Fibroblast of peridontal ligament (primary cell): Measurements from ENCODE around the gene IFT27.
"Not testable (repeated sequence)": the region's sequence is repeated elsewhere in the genome, so short reads cannot be mapped to it uniquely, and the experiment has no call there.

Experiments used
- DNase-seq: peaks from one replicate; pipeline ENCODE4 v3.0.0-alpha.2; 2010; ENCODE audit errors: extremely low read depth

The IFT27 gene

GRCh38 chr22:36743591-36744412, 32.1 kb downstream of the IFT27 start:
- no peak for DNase-seq

DNA sequence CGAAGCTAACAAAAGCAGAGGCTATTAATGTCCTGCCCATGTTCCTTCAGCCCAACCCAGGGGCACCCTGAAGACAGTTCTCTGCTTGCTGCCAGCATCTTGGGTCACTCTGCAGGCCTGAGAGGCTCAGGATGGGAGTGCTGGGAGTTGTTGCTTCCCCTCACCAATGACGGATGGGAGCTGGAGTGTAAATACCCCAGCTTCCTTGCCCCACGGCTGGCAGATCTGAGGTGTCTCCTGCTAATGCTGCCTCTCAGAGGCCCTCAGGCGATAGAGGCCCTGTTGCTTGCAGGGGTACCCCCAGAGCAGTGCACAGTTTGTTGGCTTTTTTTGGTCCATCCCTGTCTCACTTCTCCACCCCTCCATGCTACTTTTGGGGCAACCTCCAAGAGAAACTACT, 32.9 kb downstream of the IFT27 start:
- no peak for DNase-seq

GRCh38 chr22:36741968-36742367, 34.0 kb downstream of the IFT27 start:
- DNase-seq = no peak

- peak; percentile 2 for DNase-seq
These were observed 34.6 kb downstream of the IFT27 start for GRCh38 chr22:36741204-36741793.

- no peak for DNase-seq
These were observed 35.2 kb downstream of the IFT27 start for GRCh38 chr22:36740716-36741115.

DNA sequence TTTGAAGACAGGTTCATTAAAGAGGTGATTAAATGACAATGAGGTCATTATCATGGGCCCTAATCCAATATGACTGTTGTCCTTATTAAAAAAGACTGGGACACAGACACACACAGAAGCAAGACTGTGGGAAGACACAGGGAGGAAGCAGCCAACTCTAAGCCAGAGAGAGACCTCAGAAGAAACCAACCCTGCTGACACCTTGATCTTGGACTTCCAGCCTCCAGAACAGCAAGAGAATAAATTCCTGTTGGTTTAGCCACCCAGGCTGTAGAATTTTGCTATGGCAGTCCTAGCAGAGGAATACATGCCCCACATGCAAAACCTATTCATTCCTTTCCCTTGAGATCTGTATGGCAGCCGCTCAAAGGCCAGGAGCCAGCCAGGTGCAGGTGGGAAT, 36.7 kb downstream of the IFT27 start:
- DNase-seq = no peak

DNA sequence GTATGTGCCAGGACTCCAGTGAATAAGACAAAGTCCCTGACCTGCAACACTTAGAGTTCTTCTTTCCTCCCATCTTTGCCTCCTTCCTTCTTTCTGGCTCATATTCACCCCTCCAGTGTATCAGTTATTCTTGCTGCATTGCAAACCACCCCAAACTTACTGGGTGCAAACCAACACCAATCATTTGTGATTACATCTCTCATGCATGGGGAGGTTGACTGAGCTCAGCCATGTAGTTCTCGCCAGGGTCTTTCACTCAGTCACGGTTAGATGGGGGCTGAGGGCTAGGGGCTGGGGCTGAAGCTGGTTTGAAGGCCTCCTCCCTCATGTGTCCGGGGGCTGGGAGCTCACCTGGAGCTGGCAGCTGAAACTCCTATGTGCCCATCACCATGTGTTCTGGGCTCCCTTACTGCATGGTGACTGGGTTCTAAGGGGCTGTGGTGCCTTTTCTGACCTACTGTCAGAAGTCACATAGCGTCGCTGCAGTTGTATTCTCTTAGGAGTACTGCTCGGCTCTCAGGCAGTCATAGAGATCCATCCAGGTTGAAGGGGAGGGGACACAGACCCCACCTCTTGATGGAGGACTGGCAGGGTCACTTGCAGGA, 37.4 kb downstream of the IFT27 start:
- DNase-seq = no peak

- DNase-seq = no peak
These were observed 38.1 kb downstream of the IFT27 start for GRCh38 chr22:36737776-36738175.

- no peak for DNase-seq
These were observed 39.1 kb downstream of the IFT27 start for GRCh38 chr22:36736701-36737320.

- peak; percentile 40 for DNase-seq
These were observed 41.5 kb downstream of the IFT27 start for GRCh38 chr22:36734171-36735058.

DNA sequence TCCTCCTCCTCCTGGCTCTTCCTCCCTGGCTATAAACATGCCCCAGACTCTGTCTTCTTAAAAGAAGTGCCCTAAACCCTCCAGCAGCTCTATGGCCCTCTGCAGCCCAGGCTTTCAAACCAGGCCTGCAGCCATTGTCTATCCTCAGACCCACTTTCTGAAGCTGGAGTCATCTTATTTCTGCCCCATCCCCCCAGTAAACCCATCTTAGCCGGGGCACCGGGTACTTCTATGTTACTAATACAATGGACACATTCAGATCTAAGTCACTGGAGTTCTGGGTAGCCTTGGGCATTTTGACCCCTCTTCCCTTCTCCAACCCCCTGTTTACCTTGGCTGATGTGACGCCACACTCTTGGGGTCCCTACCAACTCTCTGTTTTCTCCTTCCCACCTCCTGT, 42.6 kb downstream of the IFT27 start:
- DNase-seq = no peak

DNA sequence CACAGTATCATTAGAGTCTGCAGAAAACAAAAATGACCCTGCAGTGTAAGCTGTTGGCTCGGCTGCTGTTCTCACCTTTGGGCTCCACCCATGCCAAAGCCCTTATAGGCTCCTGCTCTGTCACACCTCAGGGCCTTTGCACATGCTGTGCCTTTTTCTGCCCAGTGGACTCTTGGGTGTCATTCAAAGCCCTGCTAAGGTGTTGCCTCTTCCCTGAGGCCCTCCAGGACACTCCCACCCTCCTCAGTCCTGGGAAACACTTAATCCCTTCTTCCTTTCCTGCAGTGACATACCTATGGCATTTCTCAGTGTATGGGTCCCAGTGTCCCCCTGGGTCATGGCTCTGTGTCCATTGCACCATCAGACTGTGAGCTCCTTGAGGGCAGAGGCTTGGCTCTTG, 43.3 kb downstream of the IFT27 start:
- no peak for DNase-seq

GRCh38 chr22:36731916-36732315, 44.0 kb downstream of the IFT27 start:
- no peak for DNase-seq

DNA sequence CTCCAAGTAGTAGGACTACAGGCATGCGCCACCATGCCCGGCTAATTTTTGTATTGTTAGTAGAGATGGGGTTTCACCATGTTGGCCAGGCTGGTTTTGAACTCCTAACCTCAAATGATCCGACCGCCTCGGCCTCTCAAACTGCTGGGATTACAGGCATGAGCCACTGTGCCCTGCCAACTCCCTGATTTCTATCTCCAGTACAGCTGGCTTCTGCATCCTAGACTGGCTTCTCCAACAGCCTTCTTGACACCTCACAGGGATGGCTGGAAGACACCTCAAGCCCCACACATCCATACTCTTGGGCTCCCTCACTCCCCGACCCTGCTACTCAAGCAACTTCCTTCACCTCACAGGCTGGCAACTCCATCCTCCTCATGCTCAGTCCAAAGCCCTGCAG, 44.6 kb downstream of the IFT27 start:
- DNase-seq = not testable (repeated sequence)

- no peak for DNase-seq
These were observed 45.6 kb downstream of the IFT27 start for GRCh38 chr22:36730176-36730858.

GRCh38 chr22:36729321-36729720, 46.6 kb downstream of the IFT27 start:
- no peak for DNase-seq

DNA sequence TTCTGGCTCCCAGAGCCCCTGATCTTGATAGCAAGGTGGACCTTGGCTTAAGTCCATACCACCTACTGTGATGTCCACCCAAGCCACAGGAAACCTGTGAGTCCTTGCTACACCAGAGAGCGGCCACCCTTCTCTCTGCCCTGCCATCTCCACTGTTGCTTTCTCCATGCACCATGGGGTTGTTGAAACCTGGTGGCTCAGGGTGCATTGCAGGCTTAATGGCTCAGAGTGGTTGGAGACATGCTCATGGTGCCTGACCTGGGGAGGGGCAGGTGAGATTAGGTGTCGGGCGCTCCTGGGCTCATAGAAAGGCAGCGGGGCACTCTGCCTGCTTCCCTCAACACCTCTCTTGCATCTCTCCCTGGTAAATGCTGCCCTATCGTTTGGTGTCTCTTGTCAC, 47.4 kb downstream of the IFT27 start:
- no peak for DNase-seq

- DNase-seq = no peak
These were observed 47.9 kb downstream of the IFT27 start for GRCh38 chr22:36727927-36728488.

DNA sequence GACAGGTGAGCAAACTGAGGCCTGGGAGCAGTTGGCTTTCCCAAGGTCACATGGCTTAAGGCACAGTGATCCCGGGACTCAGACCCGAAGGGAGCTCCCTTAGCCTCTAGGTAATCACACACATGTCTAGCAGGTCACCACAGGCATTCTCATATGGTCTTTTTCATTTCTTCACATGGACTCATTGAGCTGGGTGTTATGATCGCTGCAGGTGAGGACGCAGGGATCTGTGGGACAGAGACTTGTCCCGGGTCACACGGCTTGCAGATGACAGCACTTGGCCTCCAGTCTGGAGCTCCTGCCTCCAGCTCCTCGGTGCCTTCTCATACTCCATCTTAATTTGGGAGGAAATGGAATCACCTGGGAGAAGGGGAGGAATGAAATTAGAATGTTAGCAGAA, 48.8 kb downstream of the IFT27 start:
- no peak for DNase-seq

GRCh38 chr22:36726007-36726380, 49.9 kb downstream of the IFT27 start:
- DNase-seq = no peak
